Measurements from ENCODE around the gene TGFBR2.
A peak's percentile ranks its signal among the peaks of the same experiment; 100 is the strongest.

Gene TGFBR2

DNA sequence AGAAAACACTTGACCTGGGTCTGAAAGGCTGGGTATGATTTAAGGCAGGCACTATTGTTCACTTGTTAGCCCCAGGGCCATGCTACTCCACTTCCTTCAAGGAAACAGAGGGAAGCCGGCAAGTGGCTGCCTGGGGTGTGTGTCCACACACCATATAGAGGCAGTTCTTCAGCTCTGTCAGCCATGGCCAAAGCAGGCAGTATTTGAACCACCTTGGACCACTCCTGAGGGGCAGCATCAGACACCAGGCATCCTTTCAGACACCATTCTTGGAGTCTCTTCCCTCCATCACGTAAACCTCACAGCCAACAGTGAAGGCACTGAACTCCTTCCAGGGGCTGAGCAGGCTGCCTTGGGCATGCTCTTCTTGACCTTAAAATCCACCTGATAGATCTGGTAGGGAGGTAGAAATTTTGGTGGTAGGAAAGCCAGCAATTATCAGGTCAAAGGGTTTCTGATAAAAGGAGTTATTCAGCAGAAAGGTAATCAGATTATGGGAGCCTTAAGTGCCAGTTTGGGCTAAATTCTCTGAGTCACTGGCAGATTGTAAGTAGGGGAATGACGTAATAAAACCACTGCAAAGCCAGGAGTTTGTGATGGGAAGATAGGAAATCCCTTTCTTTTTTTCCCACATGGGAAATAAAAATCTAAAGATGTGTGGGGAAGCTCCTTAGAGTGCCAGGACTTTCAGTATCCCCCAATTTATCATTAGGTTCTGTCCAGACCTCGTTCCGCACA is 20.2 kb downstream of the TGFBR2 start (continued):
- TF ChIP-seq, protein P1, sequence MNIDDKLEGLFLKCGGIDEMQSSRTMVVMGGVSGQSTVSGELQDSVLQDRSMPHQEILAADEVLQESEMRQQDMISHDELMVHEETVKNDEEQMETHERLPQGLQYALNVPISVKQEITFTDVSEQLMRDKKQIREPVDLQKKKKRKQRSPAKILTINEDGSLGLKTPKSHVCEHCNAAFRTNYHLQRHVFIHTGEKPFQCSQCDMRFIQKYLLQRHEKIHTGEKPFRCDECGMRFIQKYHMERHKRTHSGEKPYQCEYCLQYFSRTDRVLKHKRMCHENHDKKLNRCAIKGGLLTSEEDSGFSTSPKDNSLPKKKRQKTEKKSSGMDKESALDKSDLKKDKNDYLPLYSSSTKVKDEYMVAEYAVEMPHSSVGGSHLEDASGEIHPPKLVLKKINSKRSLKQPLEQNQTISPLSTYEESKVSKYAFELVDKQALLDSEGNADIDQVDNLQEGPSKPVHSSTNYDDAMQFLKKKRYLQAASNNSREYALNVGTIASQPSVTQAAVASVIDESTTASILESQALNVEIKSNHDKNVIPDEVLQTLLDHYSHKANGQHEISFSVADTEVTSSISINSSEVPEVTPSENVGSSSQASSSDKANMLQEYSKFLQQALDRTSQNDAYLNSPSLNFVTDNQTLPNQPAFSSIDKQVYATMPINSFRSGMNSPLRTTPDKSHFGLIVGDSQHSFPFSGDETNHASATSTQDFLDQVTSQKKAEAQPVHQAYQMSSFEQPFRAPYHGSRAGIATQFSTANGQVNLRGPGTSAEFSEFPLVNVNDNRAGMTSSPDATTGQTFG (tag by site-specific recombination; IDR thresholded peaks at IDR 0.05; ENCODE audit: borderline replicate concordance): no peak
- TF ChIP-seq ZNF140 (tag by site-specific recombination; IDR thresholded peaks at IDR 0.05) (no peak), SP2 (tag by site-specific recombination; IDR thresholded peaks at IDR 0.05) (no peak), ZNF530 (tag by site-specific recombination; IDR thresholded peaks at IDR 0.05; ENCODE audit: low read depth) (no peak), ZNF157 (tag by site-specific recombination; IDR thresholded peaks at IDR 0.05) (no peak), ZNF571 (tag by site-specific recombination; IDR thresholded peaks at IDR 0.05) (no peak), ZBTB21 (tag by site-specific recombination; IDR thresholded peaks at IDR 0.05) (peak; percentile 51; the same call in 1 of the 2 replicates), ZNF23 (tag by site-specific recombination; IDR thresholded peaks at IDR 0.05; ENCODE audit: borderline replicate concordance) (no peak), HOXA7 (CRISPR knock-in tag; IDR thresholded peaks at IDR 0.05; ENCODE audit: borderline replicate concordance) (no peak), ZNF701 (tag by site-specific recombination; IDR thresholded peaks at IDR 0.05) (no peak), KLF16 (tag by site-specific recombination; IDR thresholded peaks at IDR 0.05) (no peak), ZNF175 (tag by site-specific recombination; IDR thresholded peaks at IDR 0.05) (no peak), GLI2 (tag by site-specific recombination; IDR thresholded peaks at IDR 0.05; ENCODE audit: borderline replicate concordance, low read depth) (no peak), TCF7L2 (IDR thresholded peaks at IDR 0.05; ENCODE audit: borderline replicate concordance, low read depth, low read length) (no peak), BCL11B (tag by site-specific recombination; IDR thresholded peaks at IDR 0.05; ENCODE audit: low read depth) (no peak), MYNN (tag by site-specific recombination; IDR thresholded peaks at IDR 0.05; ENCODE audit: borderline replicate concordance) (no peak), ZNF426 (tag by site-specific recombination; IDR thresholded peaks at IDR 0.05) (no peak), ZNF394 (tag by site-specific recombination; IDR thresholded peaks at IDR 0.05; ENCODE audit: borderline replicate concordance) (no peak), RBAK (tag by site-specific recombination; IDR thresholded peaks at IDR 0.05) (no peak)
- TF ChIP-seq, protein P2, sequence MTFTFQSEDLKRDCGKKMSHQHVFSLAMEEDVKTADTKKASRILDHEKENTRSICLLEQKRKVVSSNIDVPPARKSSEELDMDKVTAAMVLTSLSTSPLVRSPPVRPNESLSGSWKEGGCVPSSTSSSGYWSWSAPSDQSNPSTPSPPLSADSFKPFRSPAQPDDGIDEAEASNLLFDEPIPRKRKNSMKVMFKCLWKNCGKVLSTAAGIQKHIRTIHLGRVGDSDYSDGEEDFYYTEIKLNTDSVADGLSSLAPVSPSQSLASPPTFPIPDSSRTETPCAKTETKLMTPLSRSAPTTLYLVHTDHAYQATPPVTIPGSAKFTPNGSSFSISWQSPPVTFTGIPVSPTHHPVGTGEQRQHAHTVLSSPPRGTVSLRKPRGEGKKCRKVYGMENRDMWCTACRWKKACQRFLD (tag by site-specific recombination; IDR thresholded peaks at IDR 0.05): no peak
- TF ChIP-seq, protein P3, sequence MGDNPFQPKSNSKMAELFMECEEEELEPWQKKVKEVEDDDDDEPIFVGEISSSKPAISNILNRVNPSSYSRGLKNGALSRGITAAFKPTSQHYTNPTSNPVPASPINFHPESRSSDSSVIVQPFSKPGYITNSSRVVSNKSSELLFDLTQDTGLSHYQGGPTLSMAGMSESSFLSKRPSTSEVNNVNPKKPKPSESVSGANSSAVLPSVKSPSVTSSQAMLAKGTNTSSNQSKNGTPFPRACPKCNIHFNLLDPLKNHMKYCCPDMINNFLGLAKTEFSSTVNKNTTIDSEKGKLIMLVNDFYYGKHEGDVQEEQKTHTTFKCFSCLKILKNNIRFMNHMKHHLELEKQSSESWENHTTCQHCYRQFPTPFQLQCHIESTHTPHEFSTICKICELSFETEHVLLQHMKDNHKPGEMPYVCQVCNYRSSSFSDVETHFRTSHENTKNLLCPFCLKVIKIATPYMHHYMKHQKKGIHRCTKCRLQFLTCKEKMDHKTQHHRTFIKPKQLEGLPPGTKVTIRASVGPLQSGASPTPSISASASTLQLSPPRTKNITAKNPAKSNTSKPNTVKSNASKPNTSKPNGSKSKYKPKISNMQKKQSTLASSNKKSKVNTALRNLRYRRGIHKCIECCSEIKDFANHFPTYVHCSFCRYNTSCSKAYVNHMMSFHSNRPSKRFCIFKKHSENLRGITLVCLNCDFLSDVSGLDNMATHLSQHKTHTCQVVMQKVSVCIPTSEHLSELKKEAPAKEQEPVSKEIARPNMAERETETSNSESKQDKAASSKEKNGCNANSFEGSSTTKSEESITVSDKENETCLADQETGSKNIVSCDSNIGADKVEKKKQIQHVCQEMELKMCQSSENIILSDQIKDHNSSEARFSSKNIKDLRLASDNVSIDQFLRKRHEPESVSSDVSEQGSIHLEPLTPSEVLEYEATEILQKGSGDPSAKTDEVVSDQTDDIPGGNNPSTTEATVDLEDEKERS (tag by site-specific recombination; IDR thresholded peaks at IDR 0.05): no peak
- TF ChIP-seq, protein P4, sequence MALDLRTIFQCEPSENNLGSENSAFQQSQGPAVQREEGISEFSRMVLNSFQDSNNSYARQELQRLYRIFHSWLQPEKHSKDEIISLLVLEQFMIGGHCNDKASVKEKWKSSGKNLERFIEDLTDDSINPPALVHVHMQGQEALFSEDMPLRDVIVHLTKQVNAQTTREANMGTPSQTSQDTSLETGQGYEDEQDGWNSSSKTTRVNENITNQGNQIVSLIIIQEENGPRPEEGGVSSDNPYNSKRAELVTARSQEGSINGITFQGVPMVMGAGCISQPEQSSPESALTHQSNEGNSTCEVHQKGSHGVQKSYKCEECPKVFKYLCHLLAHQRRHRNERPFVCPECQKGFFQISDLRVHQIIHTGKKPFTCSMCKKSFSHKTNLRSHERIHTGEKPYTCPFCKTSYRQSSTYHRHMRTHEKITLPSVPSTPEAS (tag by site-specific recombination; IDR thresholded peaks at IDR 0.05): no peak
- TF ChIP-seq, protein P5, sequence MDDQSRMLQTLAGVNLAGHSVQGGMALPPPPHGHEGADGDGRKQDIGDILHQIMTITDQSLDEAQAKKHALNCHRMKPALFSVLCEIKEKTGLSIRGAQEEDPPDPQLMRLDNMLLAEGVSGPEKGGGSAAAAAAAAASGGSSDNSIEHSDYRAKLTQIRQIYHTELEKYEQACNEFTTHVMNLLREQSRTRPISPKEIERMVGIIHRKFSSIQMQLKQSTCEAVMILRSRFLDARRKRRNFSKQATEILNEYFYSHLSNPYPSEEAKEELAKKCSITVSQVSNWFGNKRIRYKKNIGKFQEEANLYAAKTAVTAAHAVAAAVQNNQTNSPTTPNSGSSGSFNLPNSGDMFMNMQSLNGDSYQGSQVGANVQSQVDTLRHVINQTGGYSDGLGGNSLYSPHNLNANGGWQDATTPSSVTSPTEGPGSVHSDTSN (CRISPR knock-in tag; IDR thresholded peaks at IDR 0.05): no peak
- TF ChIP-seq, protein P6, sequence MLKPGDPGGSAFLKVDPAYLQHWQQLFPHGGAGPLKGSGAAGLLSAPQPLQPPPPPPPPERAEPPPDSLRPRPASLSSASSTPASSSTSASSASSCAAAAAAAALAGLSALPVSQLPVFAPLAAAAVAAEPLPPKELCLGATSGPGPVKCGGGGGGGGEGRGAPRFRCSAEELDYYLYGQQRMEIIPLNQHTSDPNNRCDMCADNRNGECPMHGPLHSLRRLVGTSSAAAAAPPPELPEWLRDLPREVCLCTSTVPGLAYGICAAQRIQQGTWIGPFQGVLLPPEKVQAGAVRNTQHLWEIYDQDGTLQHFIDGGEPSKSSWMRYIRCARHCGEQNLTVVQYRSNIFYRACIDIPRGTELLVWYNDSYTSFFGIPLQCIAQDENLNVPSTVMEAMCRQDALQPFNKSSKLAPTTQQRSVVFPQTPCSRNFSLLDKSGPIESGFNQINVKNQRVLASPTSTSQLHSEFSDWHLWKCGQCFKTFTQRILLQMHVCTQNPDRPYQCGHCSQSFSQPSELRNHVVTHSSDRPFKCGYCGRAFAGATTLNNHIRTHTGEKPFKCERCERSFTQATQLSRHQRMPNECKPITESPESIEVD (tag by site-specific recombination; IDR thresholded peaks at IDR 0.05): peak; percentile 86
- TF ChIP-seq, protein P7, sequence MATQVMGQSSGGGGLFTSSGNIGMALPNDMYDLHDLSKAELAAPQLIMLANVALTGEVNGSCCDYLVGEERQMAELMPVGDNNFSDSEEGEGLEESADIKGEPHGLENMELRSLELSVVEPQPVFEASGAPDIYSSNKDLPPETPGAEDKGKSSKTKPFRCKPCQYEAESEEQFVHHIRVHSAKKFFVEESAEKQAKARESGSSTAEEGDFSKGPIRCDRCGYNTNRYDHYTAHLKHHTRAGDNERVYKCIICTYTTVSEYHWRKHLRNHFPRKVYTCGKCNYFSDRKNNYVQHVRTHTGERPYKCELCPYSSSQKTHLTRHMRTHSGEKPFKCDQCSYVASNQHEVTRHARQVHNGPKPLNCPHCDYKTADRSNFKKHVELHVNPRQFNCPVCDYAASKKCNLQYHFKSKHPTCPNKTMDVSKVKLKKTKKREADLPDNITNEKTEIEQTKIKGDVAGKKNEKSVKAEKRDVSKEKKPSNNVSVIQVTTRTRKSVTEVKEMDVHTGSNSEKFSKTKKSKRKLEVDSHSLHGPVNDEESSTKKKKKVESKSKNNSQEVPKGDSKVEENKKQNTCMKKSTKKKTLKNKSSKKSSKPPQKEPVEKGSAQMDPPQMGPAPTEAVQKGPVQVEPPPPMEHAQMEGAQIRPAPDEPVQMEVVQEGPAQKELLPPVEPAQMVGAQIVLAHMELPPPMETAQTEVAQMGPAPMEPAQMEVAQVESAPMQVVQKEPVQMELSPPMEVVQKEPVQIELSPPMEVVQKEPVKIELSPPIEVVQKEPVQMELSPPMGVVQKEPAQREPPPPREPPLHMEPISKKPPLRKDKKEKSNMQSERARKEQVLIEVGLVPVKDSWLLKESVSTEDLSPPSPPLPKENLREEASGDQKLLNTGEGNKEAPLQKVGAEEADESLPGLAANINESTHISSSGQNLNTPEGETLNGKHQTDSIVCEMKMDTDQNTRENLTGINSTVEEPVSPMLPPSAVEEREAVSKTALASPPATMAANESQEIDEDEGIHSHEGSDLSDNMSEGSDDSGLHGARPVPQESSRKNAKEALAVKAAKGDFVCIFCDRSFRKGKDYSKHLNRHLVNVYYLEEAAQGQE (tag by site-specific recombination; IDR thresholded peaks at IDR 0.05): no peak

All from HEK293 (cell line).